PC-3 (cell line): ENCODE results near the gene RPS15. TPM values are rescaled to one million over a fixed set of nuclear protein-coding genes. Genes with fewer than 3 reads are reported as not detected.

ENCODE experiments used
- ATAC-seq: fragments of 200-7000 bp; cut with Tn5 transposase; 2 replicates; pipeline ENCODE4 v1.9.1; 2020; ENCODE audit warnings: mild to moderate bottlenecking, moderate library complexity
- BruUV-seq: library from RNA; stranded (reverse); fragments of 400-500 nt; replicated peaks from 2 replicates; lab custom pipeline; 2021; lab: Mats Ljungman, UMichigan
- CTCF ChIA-PET: fragments of 300-600 bp; sonication (Branson Sonifier 250); formaldehyde crosslinking; loops from one replicate; lab custom pipeline; 2022; ENCODE audit warnings: antibody characterized with exemption; lab: Charles Lee
- POLR2A ChIA-PET: fragments of 300-600 bp; sonication (Branson Sonifier 250); formaldehyde crosslinking; loops from one replicate; lab custom pipeline; 2022; ENCODE audit warnings: antibody characterized with exemption; ENCODE audit not compliant: unreplicated experiment; lab: Charles Lee
- DNase-seq: peaks from one replicate; pipeline ENCODE4 v3.0.0-alpha.2; 2015
- H2AFZ ChIP-seq: fragments of 300-600 bp; sonication (generic); 2 replicates; pipeline ENCODE4 v1.6.0; 2016; ENCODE audit warnings: antibody characterized with exemption, low read length
- H3F3A ChIP-seq: fragments of 300-600 bp; sonication (generic); one replicate; pipeline ENCODE4 v1.6.0; 2017; ENCODE audit warnings: antibody characterized with exemption, low read length, control low read depth, mild to moderate bottlenecking; ENCODE audit not compliant: unreplicated experiment
- H3K27ac ChIP-seq: fragments of 300-600 bp; sonication (generic); 2 replicates; pipeline ENCODE4 v1.5.1; 2016; ENCODE audit warnings: mild to moderate bottlenecking, low read length
- H3K27me3 ChIP-seq: fragments of 300-600 bp; sonication (generic); 2 replicates; pipeline ENCODE4 v1.6.1; 2016; ENCODE audit warnings: low read length, mixed read lengths
- H3K36me3 ChIP-seq: fragments of 300-600 bp; sonication (generic); 2 replicates; pipeline ENCODE4 v1.6.1; 2016; ENCODE audit warnings: low read depth, mixed run types, low read length, mixed read lengths
- H3K4me1 ChIP-seq: fragments of 300-600 bp; sonication (generic); 2 replicates; pipeline ENCODE4 v1.5.1; 2016; ENCODE audit warnings: low read length; ENCODE audit not compliant: insufficient read depth
- H3K4me2 ChIP-seq: fragments of 300-600 bp; sonication (generic); 2 replicates; pipeline ENCODE4 v1.6.0; 2016; ENCODE audit warnings: low read length
- H3K4me3 ChIP-seq: fragments of 300-600 bp; sonication (generic); 2 replicates; pipeline ENCODE4 v1.5.1; 2016; ENCODE audit warnings: mild to moderate bottlenecking, low read length, mixed read lengths
- H3K79me2 ChIP-seq: fragments of 300-600 bp; sonication (generic); 2 replicates; pipeline ENCODE4 v1.6.1; 2017; ENCODE audit warnings: low read length, mixed read lengths
- H3K9ac ChIP-seq: fragments of 300-600 bp; sonication (generic); 2 replicates; pipeline ENCODE4 v1.6.0; 2016; ENCODE audit warnings: mild to moderate bottlenecking, low read length
- H3K9me2 ChIP-seq: fragments of 300-600 bp; sonication (generic); replicated peaks from 2 replicates; pipeline ENCODE4 v1.6.1; 2016; ENCODE audit warnings: mixed run types, low read length, mixed read lengths
- H3K9me3 ChIP-seq: fragments of 300-600 bp; sonication (generic); 2 replicates; pipeline ENCODE4 v1.6.1; 2016; ENCODE audit warnings: low read length, mixed read lengths
- H4K20me1 ChIP-seq: fragments of 300-600 bp; sonication (generic); 2 replicates; pipeline ENCODE4 v1.6.1; 2016; ENCODE audit warnings: low read length, mixed read lengths
- CTCF ChIP-seq: fragments of 300-600 bp; sonication (generic); conservative IDR thresholded peaks from 2 replicates; pipeline ENCODE4 v1.5.1; 2017; ENCODE audit warnings: antibody characterized with exemption, low read depth, mild to moderate bottlenecking, low read length
- EZH2 ChIP-seq: fragments of 300-600 bp; sonication (generic); IDR thresholded peaks from one replicate; pipeline ENCODE4 v1.6.1; 2017; ENCODE audit warnings: antibody characterized with exemption, mild to moderate bottlenecking, low read length; ENCODE audit not compliant: unreplicated experiment
- EZH2phosphoT487 ChIP-seq: fragments of 300-600 bp; sonication (generic); IDR thresholded peaks from 2 replicates; pipeline ENCODE4 v1.6.1; 2018; ENCODE audit warnings: mild to moderate bottlenecking, antibody characterized with exemption, low read length, borderline replicate concordance
- intact Hi-C: fragments of 100-400 bp; cut with micrococcal nuclease; formaldehyde crosslinking; loops from 2 replicates; pipeline ENCODE4 v1.9.0; 2023
- total RNA-seq: library from RNA; depleted of rRNA; stranded (reverse); fragments of >200 nt; gene quantifications from 2 replicates; pipeline ENCODE4 v1.2.3, GENCODE V29; 2014

RPS15 gene
- total RNA-seq, 1 experiment from 2014 or later, result 1,797 TPM

- Histone ChIP-seq H3K9me2 (no peaks in the 10 kb centered on the region), H3K4me1 (peaks cover 28% of the 10 kb centered on the region), H3K27ac (peak overlapping the region; percentile 77), H3K9ac (peak overlapping the region; percentile 100), H2AFZ (no peak overlapping the region), H3K9me3 (no peaks in the 10 kb centered on the region), H4K20me1 (peaks cover 34% of the 10 kb centered on the region), H3K79me2 (peaks cover 67% of the 10 kb centered on the region), H3K36me3 (no peaks in the 10 kb centered on the region), H3K4me3 (peak overlapping the region; percentile 80), H3K4me2 (peak overlapping the region; percentile 90), H3K27me3 (no peaks in the 10 kb centered on the region), H3F3A (no peaks in the 10 kb centered on the region)
- CTCF ChIA-PET, result interaction anchor here (0.5 kb wide), 1 partner anchor 118 kb away, joined by 16 read pairs; no protein-coding TSS in a partner anchor
- DNase-seq (no peak), ATAC-seq (no peak)
- no TSS peak for BruUV-seq
- POLR2A ChIA-PET, result no interaction called here
- TF ChIP-seq EZH2, result no peak
- TF ChIP-seq CTCF, result no peak
- TF ChIP-seq EZH2phosphoT487, result no peak
- intact Hi-C loops, result no loop called here
Observed at GRCh38 chr19:1409204-1410005, 28.8 kb upstream of the RPS15 start.

GRCh38 chr19:1410136-1410786, 27.9 kb upstream of the RPS15 start:
- BruUV-seq, result no TSS peak
- Histone ChIP-seq H3K9me2 (no peaks in the 10 kb centered on the region), H3K4me2 (peak overlapping the region; percentile 90), H2AFZ (no peak overlapping the region), H3K4me3 (peak overlapping the region; percentile 80), H3K36me3 (no peaks in the 10 kb centered on the region), H3K4me1 (peaks cover 34% of the 10 kb centered on the region), H3K27me3 (no peaks in the 10 kb centered on the region), H3K9me3 (no peaks in the 10 kb centered on the region), H3K27ac (no peak overlapping the region), H3K79me2 (peaks cover 74% of the 10 kb centered on the region), H4K20me1 (peaks cover 34% of the 10 kb centered on the region), H3F3A (peaks cover 6% of the 10 kb centered on the region), H3K9ac (peak overlapping the region; percentile 100; the same call in 1 of the 2 replicates)
- TF ChIP-seq EZH2phosphoT487 (no peak), CTCF (no peak), EZH2 (no peak)
- DNase-seq (peak; percentile 18), ATAC-seq (no peak; the same call in 1 of the 2 replicates)
- ChIA-PET CTCF (no interaction called here), POLR2A (no interaction called here)
- intact Hi-C loops, result no loop called here

- Histone ChIP-seq H3K27me3 (no peaks in the 10 kb centered on the region), H3K9ac (no peak overlapping the region), H4K20me1 (peaks cover 36% of the 10 kb centered on the region), H3K4me1 (peaks cover 38% of the 10 kb centered on the region), H3K9me2 (no peaks in the 10 kb centered on the region), H3K79me2 (peaks cover 80% of the 10 kb centered on the region), H3F3A (peaks cover 7% of the 10 kb centered on the region), H3K27ac (no peak overlapping the region), H2AFZ (no peak overlapping the region), H3K9me3 (no peaks in the 10 kb centered on the region), H3K4me2 (peak overlapping the region; percentile 90), H3K4me3 (peak overlapping the region; percentile 80; the same call in 1 of the 2 replicates), H3K36me3 (peaks cover under 1% of the 10 kb centered on the region; the same call in 1 of the 2 replicates)
- ChIA-PET CTCF (no interaction called here), POLR2A (no interaction called here)
- intact Hi-C loops, result no loop called here
- ATAC-seq (no peak), DNase-seq (no peak)
- BruUV-seq, result no TSS peak
- TF ChIP-seq EZH2 (no peak), EZH2phosphoT487 (no peak), CTCF (no peak)
Observed at GRCh38 chr19:1410789-1411188, 27.4 kb upstream of the RPS15 start.
